T-helper 1 cell treated with Interleukin-12 subunit alpha and Interleukin-12 subunit beta and Interleukin-4 antibody, amounts not matched to agents 30 μg/mL and 1 μg/mL, for 36 hours (primary cell): ENCODE results near the gene NCKAP1.
"Not testable (repeated sequence)": the region's sequence is repeated elsewhere in the genome, so short reads cannot be mapped to it uniquely, and the experiment has no call there.

Source experiments
- H3K27ac Mint-ChIP-seq: one replicate; pipeline ENCODE4 v1.8.0; 2021; ENCODE audit warnings: mild to moderate bottlenecking, mixed read lengths
- H3K27me3 Mint-ChIP-seq: one replicate; pipeline ENCODE4 v1.8.0; 2021; ENCODE audit warnings: low read depth, mixed read lengths
- H3K36me3 Mint-ChIP-seq: one replicate; pipeline ENCODE4 v1.8.0; 2021; ENCODE audit warnings: low read depth, mixed read lengths
- H3K4me1 Mint-ChIP-seq: one replicate; pipeline ENCODE4 v1.8.0; 2021; ENCODE audit warnings: low read depth, mixed read lengths
- H3K4me3 Mint-ChIP-seq: one replicate; pipeline ENCODE4 v1.8.0; 2021; ENCODE audit warnings: mild to moderate bottlenecking, moderate library complexity, mixed read lengths
- H3K9me3 Mint-ChIP-seq: one replicate; pipeline ENCODE4 v1.8.0; 2021; ENCODE audit warnings: mixed read lengths

Gene NCKAP1

DNA sequence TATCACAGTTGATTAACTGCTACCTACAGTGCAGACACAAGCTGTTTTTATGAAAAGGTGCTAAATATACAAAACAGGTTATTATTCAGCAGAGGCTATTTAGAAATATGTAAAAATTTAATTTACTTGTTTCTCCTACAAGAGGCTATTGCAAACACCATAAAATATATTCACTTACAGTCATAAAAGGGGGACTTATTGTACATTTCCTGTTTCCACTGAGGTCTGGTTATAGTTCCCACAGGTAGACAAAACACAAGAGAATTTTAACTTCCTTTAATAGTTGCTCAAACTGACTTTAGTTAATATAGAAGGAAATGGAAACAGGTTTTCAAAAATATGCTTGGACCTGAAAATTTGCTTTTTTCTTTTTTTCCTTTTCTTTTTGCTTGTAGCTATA, 131.8 kb downstream of the NCKAP1 start:
- peaks cover 3% of the 10 kb centered on the region for H3K4me1 Mint-ChIP-seq
- no peak overlapping the region for H3K27ac Mint-ChIP-seq
- H3K4me3 Mint-ChIP-seq: no peak overlapping the region
- no peaks in the 10 kb centered on the region for H3K27me3 Mint-ChIP-seq
- no peaks in the 10 kb centered on the region for H3K9me3 Mint-ChIP-seq
- H3K36me3 Mint-ChIP-seq: no peaks in the 10 kb centered on the region

DNA sequence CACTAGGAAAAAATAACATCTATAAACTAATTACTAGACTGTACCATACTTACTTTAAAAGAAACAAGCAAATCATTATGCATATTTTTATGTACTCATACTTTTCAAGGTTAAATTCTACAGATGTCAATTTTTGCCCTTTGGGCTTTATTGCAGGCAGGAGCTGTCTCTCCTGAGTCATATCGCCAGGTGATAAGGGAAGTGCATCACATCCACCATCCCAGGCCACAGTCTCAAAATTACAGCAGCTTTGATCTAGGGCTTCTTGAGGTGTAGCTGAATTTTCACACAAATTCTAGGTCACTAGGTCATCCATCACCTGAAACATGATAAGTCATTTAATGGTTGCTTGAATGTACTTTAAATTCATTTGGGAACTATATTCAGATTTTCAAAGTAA, 133.4 kb downstream of the NCKAP1 start:
- no peaks in the 10 kb centered on the region for H3K9me3 Mint-ChIP-seq
- peaks cover 4% of the 10 kb centered on the region for H3K4me1 Mint-ChIP-seq
- no peak overlapping the region for H3K27ac Mint-ChIP-seq
- H3K4me3 Mint-ChIP-seq: no peak overlapping the region
- H3K36me3 Mint-ChIP-seq: no peaks in the 10 kb centered on the region
- no peaks in the 10 kb centered on the region for H3K27me3 Mint-ChIP-seq

GRCh38 chr2:182903566-182903965, 134.7 kb downstream of the NCKAP1 start:
- Mint-ChIP-seq H3K4me1 (peaks cover 13% of the 10 kb centered on the region), H3K4me3 (no peak overlapping the region), H3K9me3 (no peaks in the 10 kb centered on the region), H3K36me3 (no peaks in the 10 kb centered on the region), H3K27ac (no peak overlapping the region), H3K27me3 (no peaks in the 10 kb centered on the region)

DNA sequence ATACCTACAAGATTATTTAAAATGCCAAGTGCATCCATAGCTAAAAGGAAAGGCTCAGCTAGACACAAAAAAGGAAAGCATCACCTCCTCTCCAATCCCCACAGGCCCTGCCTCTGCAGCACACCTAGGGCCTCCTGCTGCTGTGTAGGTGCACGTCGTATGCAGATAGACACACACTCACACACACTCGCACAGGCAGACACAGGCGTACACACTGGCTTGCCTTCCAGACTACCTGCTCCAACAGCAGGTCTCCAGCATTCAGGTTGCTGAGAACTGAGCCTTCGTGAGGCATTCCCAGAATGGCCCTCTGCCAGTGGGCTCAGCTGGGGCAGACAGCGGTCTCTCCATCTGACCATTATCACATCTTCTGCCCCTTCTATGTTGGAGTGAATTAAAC, 136.5 kb downstream of the NCKAP1 start:
- H3K9me3 Mint-ChIP-seq: no peaks in the 10 kb centered on the region
- H3K36me3 Mint-ChIP-seq: no peaks in the 10 kb centered on the region
- H3K27ac Mint-ChIP-seq: no peak overlapping the region

GRCh38 chr2:182898718-182899117, 139.5 kb downstream of the NCKAP1 start:
- H3K27me3 Mint-ChIP-seq: no peaks in the 10 kb centered on the region
- no peaks in the 10 kb centered on the region for H3K36me3 Mint-ChIP-seq
- H3K9me3 Mint-ChIP-seq: no peaks in the 10 kb centered on the region
- no peak overlapping the region for H3K4me3 Mint-ChIP-seq
- H3K27ac Mint-ChIP-seq: no peak overlapping the region
- H3K4me1 Mint-ChIP-seq: peaks cover 10% of the 10 kb centered on the region

More for the DNA sequence above, 136.5 kb downstream of the NCKAP1 start:
- Mint-ChIP-seq H3K4me3 (no peak overlapping the region), H3K4me1 (peaks cover 13% of the 10 kb centered on the region), H3K27me3 (no peaks in the 10 kb centered on the region)

- Mint-ChIP-seq H3K27ac (no peak overlapping the region), H3K4me3 (no peak overlapping the region), H3K9me3 (no peaks in the 10 kb centered on the region), H3K27me3 (no peaks in the 10 kb centered on the region), H3K4me1 (peaks cover 10% of the 10 kb centered on the region), H3K36me3 (no peaks in the 10 kb centered on the region)
These were observed 141.1 kb downstream of the NCKAP1 start for GRCh38 chr2:182897137-182897536.

- no peak overlapping the region for H3K27ac Mint-ChIP-seq
- no peaks in the 10 kb centered on the region for H3K36me3 Mint-ChIP-seq
These were observed 142.5 kb downstream of the NCKAP1 start for GRCh38 chr2:182895798-182896197.

GRCh38 chr2:182895169-182895568, 143.1 kb downstream of the NCKAP1 start:
- Mint-ChIP-seq H3K27me3 (peaks cover 6% of the 10 kb centered on the region), H3K36me3 (no peaks in the 10 kb centered on the region), H3K4me1 (peaks cover 10% of the 10 kb centered on the region), H3K9me3 (no peaks in the 10 kb centered on the region), H3K4me3 (no peak overlapping the region), H3K27ac (no peak overlapping the region)

More at GRCh38 chr2:182895798-182896197, 142.5 kb downstream of the NCKAP1 start:
- Mint-ChIP-seq H3K9me3 (no peaks in the 10 kb centered on the region), H3K4me1 (peaks cover 10% of the 10 kb centered on the region), H3K4me3 (no peak overlapping the region), H3K27me3 (peaks cover 6% of the 10 kb centered on the region)

DNA sequence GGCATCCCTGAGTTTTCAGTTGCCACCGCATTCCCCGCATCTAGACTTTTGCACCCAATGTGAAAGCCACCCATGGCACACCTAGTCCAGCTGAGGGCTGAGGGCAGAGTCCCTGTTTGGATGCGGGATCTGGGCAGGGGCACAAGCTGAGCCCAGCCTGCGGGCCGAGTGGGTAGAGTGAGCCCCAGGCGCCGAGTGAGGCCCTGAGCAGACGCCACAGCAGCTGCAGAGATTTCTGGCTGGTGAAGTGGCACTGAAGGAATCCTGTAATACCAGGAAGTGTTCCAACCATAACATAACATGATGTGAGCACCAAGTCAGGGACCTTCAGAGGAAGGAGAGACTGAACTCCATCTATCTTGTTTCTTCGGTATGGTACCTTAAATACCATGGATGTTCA, 144.1 kb downstream of the NCKAP1 start:
- no peaks in the 10 kb centered on the region for H3K9me3 Mint-ChIP-seq
- no peak overlapping the region for H3K27ac Mint-ChIP-seq
- peaks cover 4% of the 10 kb centered on the region for H3K4me1 Mint-ChIP-seq
- peaks cover 6% of the 10 kb centered on the region for H3K27me3 Mint-ChIP-seq
- H3K36me3 Mint-ChIP-seq: no peaks in the 10 kb centered on the region
- H3K4me3 Mint-ChIP-seq: no peak overlapping the region

DNA sequence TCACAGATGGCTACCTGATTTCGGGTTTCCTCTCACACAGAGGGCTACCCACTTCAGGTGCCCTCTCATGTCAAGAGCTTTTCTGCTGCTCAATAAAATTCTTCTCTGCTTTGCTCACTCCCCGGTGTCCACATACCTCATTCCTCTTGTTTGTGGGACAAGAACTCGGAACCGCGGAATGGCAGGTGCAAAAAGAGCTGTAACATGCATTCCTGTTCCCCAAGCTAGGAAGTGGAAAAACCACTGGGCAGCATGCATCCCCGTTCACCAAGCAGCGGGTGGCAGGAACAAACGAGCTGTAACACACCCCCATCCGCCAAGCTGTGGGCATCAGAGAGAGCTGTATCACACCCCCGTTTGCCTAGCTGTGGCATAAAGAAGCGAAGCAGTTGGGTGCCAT, 144.6 kb downstream of the NCKAP1 start:
- H3K9me3 Mint-ChIP-seq: no peaks in the 10 kb centered on the region
- H3K36me3 Mint-ChIP-seq: no peaks in the 10 kb centered on the region
- no peak overlapping the region for H3K4me3 Mint-ChIP-seq
- no peak overlapping the region for H3K27ac Mint-ChIP-seq
- H3K4me1 Mint-ChIP-seq: peaks cover under 1% of the 10 kb centered on the region
- peaks cover 6% of the 10 kb centered on the region for H3K27me3 Mint-ChIP-seq

GRCh38 chr2:182893035-182893434, 145.2 kb downstream of the NCKAP1 start:
- not testable (repeated sequence) for H3K27me3 Mint-ChIP-seq, H3K27ac Mint-ChIP-seq, H3K4me3 Mint-ChIP-seq, H3K4me1 Mint-ChIP-seq, H3K9me3 Mint-ChIP-seq, H3K36me3 Mint-ChIP-seq

DNA sequence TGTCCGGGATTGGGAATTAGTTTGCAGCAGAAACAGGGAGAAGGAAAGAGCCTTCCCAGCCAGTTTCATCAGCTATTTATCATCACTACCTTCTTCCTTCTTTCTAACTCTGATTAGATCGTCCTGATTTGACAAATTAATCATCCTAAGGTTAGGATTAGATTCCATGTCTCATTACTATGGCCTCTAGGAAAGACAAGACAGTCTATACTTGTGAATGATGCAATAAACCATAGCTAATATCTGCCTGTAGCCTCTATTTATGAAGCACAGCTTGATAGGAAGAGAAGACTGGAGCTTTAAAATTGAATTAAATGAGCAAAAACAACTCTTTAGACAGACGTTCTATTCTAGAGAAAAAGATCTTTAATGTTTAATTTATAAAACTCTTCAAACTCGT, 146.6 kb downstream of the NCKAP1 start:
- H3K36me3 Mint-ChIP-seq: no peaks in the 10 kb centered on the region
- H3K9me3 Mint-ChIP-seq: no peaks in the 10 kb centered on the region
- H3K27me3 Mint-ChIP-seq: peaks cover 6% of the 10 kb centered on the region
- no peak overlapping the region for H3K4me3 Mint-ChIP-seq
- no peaks in the 10 kb centered on the region for H3K4me1 Mint-ChIP-seq
- H3K27ac Mint-ChIP-seq: no peak overlapping the region

DNA sequence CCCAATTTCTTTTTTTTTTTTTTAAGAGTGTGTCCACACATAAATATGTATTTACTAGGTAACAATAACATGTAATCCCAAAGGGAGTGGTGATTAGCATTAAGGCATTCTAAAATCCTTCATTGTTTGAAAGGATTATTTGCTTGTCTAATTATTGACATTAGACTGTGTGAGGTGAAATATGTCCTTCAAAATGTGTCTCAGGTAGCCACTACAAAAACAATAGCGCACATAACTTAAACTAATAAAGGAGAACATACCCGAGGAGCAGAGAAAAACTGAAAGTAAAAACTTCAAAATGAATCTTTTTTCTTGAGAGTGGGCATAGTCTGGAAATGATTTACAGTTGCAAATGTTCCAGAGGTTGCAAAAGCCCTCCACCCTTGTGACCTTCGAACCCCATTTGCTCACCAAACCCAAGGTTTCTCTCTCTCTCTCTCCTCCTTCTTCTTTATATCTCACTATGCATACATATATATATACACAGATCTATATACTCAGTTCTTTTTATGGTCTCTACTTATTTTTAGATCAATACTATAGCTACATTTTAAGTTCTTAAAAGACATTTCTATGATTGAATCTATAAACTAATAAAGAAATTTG, 147.4 kb downstream of the NCKAP1 start:
- H3K27ac Mint-ChIP-seq: no peak overlapping the region
- H3K36me3 Mint-ChIP-seq: no peaks in the 10 kb centered on the region
- no peaks in the 10 kb centered on the region for H3K9me3 Mint-ChIP-seq
- H3K4me3 Mint-ChIP-seq: no peak overlapping the region
- H3K4me1 Mint-ChIP-seq: no peaks in the 10 kb centered on the region
- H3K27me3 Mint-ChIP-seq: peaks cover 6% of the 10 kb centered on the region

DNA sequence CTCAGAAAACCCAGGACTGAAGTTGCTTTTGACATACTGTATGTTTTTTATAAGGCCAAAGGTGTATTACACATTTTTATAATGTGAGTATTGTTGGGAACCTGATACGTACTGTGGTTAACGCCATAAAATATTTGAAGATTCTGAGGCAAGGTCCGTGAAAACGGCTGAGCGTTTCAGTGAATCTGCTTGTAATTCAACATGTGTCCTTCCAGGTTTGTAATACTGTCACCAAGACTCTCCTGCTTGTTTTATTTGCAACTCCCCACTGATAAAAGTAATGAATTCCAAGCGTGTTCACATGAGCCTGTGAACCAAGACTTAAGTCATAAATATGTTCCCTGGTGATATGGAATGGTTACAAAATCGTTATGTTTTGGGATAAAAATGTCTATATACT, 148.0 kb downstream of the NCKAP1 start:
- Mint-ChIP-seq H3K4me1 (no peaks in the 10 kb centered on the region), H3K36me3 (no peaks in the 10 kb centered on the region), H3K9me3 (no peaks in the 10 kb centered on the region), H3K27ac (no peak overlapping the region), H3K27me3 (peaks cover 8% of the 10 kb centered on the region), H3K4me3 (no peak overlapping the region)

- Mint-ChIP-seq H3K27me3 (peaks cover 8% of the 10 kb centered on the region), H3K27ac (no peak overlapping the region), H3K9me3 (no peaks in the 10 kb centered on the region), H3K36me3 (no peaks in the 10 kb centered on the region), H3K4me1 (no peaks in the 10 kb centered on the region), H3K4me3 (no peak overlapping the region)
These were observed 150.4 kb downstream of the NCKAP1 start for GRCh38 chr2:182887753-182888415.
